HepG2 (cell line): ENCODE data around the gene CCDC57. TPM values are rescaled to one million over a fixed set of nuclear protein-coding genes. Genes with fewer than 3 reads are reported as not detected.

ENCODE experiments used
- ELF1 ChIP-seq: sonication (generic); formaldehyde crosslinking; IDR thresholded peaks from 2 replicates; pipeline ENCODE4 v1.4.0; 2020; ENCODE audit warnings: missing genetic modification reagents
- FOXJ3 ChIP-seq: sonication (generic); formaldehyde crosslinking; IDR thresholded peaks from 2 replicates; pipeline ENCODE4 v1.4.0; 2020; ENCODE audit warnings: missing genetic modification reagents, mild to moderate bottlenecking, borderline replicate concordance
- HHEX ChIP-seq: IDR thresholded peaks from 2 replicates; pipeline ENCODE4 v1.6.1; 2016; ENCODE audit warnings: control low read depth
- MXD3 ChIP-seq: IDR thresholded peaks from 2 replicates; pipeline ENCODE4 v1.6.1; 2016; ENCODE audit warnings: mild to moderate bottlenecking, missing biosample characterization, missing genetic modification reagents
- MYC ChIP-seq: sonication (generic); formaldehyde crosslinking; IDR thresholded peaks from 2 replicates; pipeline ENCODE4 v1.9.0; 2021; ENCODE audit warnings: missing genetic modification reagents, borderline replicate concordance
- PRDM10 ChIP-seq: sonication (generic); formaldehyde crosslinking; IDR thresholded peaks from 2 replicates; pipeline ENCODE4 v1.4.0; 2020; ENCODE audit warnings: low read depth, missing genetic modification reagents
- RFXAP ChIP-seq: sonication (generic); formaldehyde crosslinking; IDR thresholded peaks from 2 replicates; pipeline ENCODE4 v1.4.0; 2020; ENCODE audit warnings: missing genetic modification reagents, borderline replicate concordance
- SNAPC2 ChIP-seq: sonication (generic); formaldehyde crosslinking; IDR thresholded peaks from 2 replicates; pipeline ENCODE4 v1.8.1; 2022; ENCODE audit warnings: mild to moderate bottlenecking, missing genetic modification reagents
- SOX6 ChIP-seq, 2 experiments: fragments of 450-650 bp in 1 of 2; sonication (generic) in 1 of 2; formaldehyde crosslinking in 1 of 2; IDR thresholded peaks; 2 replicates each; pipeline versions ENCODE4 v1.4.0 to v1.6.1; 2017 to 2020; ENCODE audit warnings: antibody characterized with exemption in 1 of 2, mild to moderate bottlenecking in 1 of 2, missing genetic modification reagents in 1 of 2
- SSRP1 ChIP-seq: IDR thresholded peaks from 2 replicates; pipeline ENCODE4 v1.6.1; 2016; ENCODE audit warnings: control low read depth
- THAP7 ChIP-seq: sonication (generic); formaldehyde crosslinking; IDR thresholded peaks from 2 replicates; pipeline ENCODE4 v1.8.1; 2023; ENCODE audit warnings: mild to moderate bottlenecking, missing genetic modification reagents
- UBTF ChIP-seq: sonication (generic); formaldehyde crosslinking; IDR thresholded peaks from 2 replicates; pipeline ENCODE4 v1.4.0; 2020; ENCODE audit warnings: mild to moderate bottlenecking, missing genetic modification reagents
- ZBTB1 ChIP-seq: sonication (generic); formaldehyde crosslinking; IDR thresholded peaks from 2 replicates; pipeline ENCODE4 v1.4.0; 2020; ENCODE audit warnings: missing genetic modification reagents, borderline replicate concordance
- ZFP82 ChIP-seq: sonication (generic); formaldehyde crosslinking; IDR thresholded peaks from 2 replicates; pipeline ENCODE4 v1.5.1; 2020; ENCODE audit warnings: mild to moderate bottlenecking, missing genetic modification reagents, borderline replicate concordance
- ZGPAT ChIP-seq: IDR thresholded peaks from 2 replicates; pipeline ENCODE4 v1.6.1; 2016; ENCODE audit warnings: mild to moderate bottlenecking
- ZNF260 ChIP-seq: sonication (generic); formaldehyde crosslinking; IDR thresholded peaks from 2 replicates; pipeline ENCODE4 v1.4.0; 2020; ENCODE audit warnings: missing genetic modification reagents, low read depth, mild to moderate bottlenecking, borderline replicate concordance
- ZNF276 ChIP-seq: sonication (generic); formaldehyde crosslinking; IDR thresholded peaks from 2 replicates; pipeline ENCODE4 v1.4.0; 2020; ENCODE audit warnings: mild to moderate bottlenecking, low read depth, missing genetic modification reagents
- ZNF83 ChIP-seq: sonication (generic); formaldehyde crosslinking; IDR thresholded peaks from 2 replicates; pipeline ENCODE4 v1.4.0; 2020; ENCODE audit warnings: missing genetic modification reagents, mild to moderate bottlenecking, borderline replicate concordance
- polyA plus RNA-seq, 8 experiments: library from polyadenylated mRNA; depleted of rRNA in 3 of 8; stranded (reverse) in 7 of 8; unstranded in 1 of 8; fragments of >200 nt; fragmentation: Illumina TruSeq in 4 of 8; extraction: Trizol in 4 of 8; gene quantifications; 2 replicates each; pipeline versions ENCODE4 v1.2.1 to v1.2.3, GENCODE V29; 2011 to 2016; ENCODE audit warnings: low read depth in 4 of 8, missing spikeins in 1 of 8, mixed read lengths in 1 of 8; ENCODE audit not compliant: insufficient read depth in 1 of 8
- total RNA-seq, 5 experiments: library from RNA; depleted of rRNA; stranded (reverse); fragments of >200 nt; fragmentation: Illumina TruSeq; extraction: Trizol; gene quantifications; 2 replicates each; pipeline ENCODE4 v1.2.3, GENCODE V29; 2016; ENCODE audit warnings: low read depth in 1 of 5

Gene CCDC57
- total and polyA plus RNA-seq, 2 of the 13 experiments (the other 11 are each of a cell fraction or from before 2014, with no cell fraction given) = 59.3 to 59.9 TPM

- TF ChIP-seq PRDM10 (CRISPR knock-in tag) (no peak), ZGPAT (peak; percentile 53), ZNF83 (no peak), ZNF276 (CRISPR knock-in tag) (no peak), HHEX (CRISPR knock-in tag) (no peak), MXD3 (CRISPR knock-in tag) (peak; percentile 69; the same call in 1 of the 2 replicates), ELF1 (CRISPR knock-in tag) (peak; percentile 67), RFXAP (no peak), FOXJ3 (CRISPR knock-in tag) (no peak), THAP7 (CRISPR knock-in tag) (peak; percentile 86; the same call in 1 of the 2 replicates), SSRP1 (0 out of 2 replicates have a peak, but pooled peaks have one; percentile 81), SNAPC2 (no peak), MYC (CRISPR knock-in tag) (no peak; the same call in 1 of the 2 replicates), SOX6 (IDR thresholded peaks at IDR 0.05) (no peak), SOX6 (CRISPR knock-in tag; IDR thresholded peaks at IDR 0.05) (no peak), ZFP82 (CRISPR knock-in tag) (no peak; the same call in none of the 2 replicates), ZNF260 (CRISPR knock-in tag) (no peak), UBTF (CRISPR knock-in tag) (peak; percentile 72), ZBTB1 (CRISPR knock-in tag) (0 out of 2 replicates have a peak, but pooled peaks have one; percentile 58)
Measured at GRCh38 chr17:82228278-82228841, 15.7 kb upstream of the CCDC57 start (continued).
